ENCODE data around the gene RASAL2. TPM values are rescaled to one million over a fixed set of nuclear protein-coding genes. Genes with fewer than 3 reads are reported as not detected.

Gene RASAL2
- total and polyA plus RNA-seq, 2 experiments from 2014 or later, result 16.0 to 42.2 TPM

GRCh38 chr1:178273707-178274410 is 180.0 kb downstream of the RASAL2 start:
- no peak overlapping the region for H3K4me3 Mint-ChIP-seq
- H3K4me1 Mint-ChIP-seq, result peaks cover 62% of the 10 kb centered on the region
- Histone ChIP-seq H3K27ac (ENCODE audit: low read depth) (peak overlapping the region; percentile 63), H3K27me3 (ENCODE audit: insufficient read depth) (no peaks in the 10 kb centered on the region), H3K4me3 (no peak overlapping the region), H3K9me2 (ENCODE audit: insufficient read depth) (no peaks in the 10 kb centered on the region), H4K20me1 (replicated peaks; ENCODE audit: insufficient read depth) (no peaks in the 10 kb centered on the region), H2AFZ (no peak overlapping the region), H3F3A (replicated peaks; ENCODE audit: low read depth) (no peaks in the 10 kb centered on the region), H3K79me2 (replicated peaks; ENCODE audit: insufficient read depth) (peaks cover 90% of the 10 kb centered on the region), H3K4me1 (ENCODE audit: insufficient read depth) (peaks cover 63% of the 10 kb centered on the region), H3K36me3 (ENCODE audit: insufficient read depth) (no peaks in the 10 kb centered on the region), H3K4me2 (0 out of 2 replicates have a peak overlapping the region, but pooled peaks have one; percentile 2)
- H3K36me3 Mint-ChIP-seq (ENCODE audit: low read depth), result peaks cover 21% of the 10 kb centered on the region
- H3K27ac Mint-ChIP-seq, result peak overlapping the region; percentile 82
- DNase-seq (ENCODE audit: low spot score), result no peak
- ATAC-seq, result no peak
- H3K27me3 Mint-ChIP-seq (ENCODE audit: insufficient read depth, low read depth, poor library complexity), result peaks cover 1% of the 10 kb centered on the region
- TF ChIP-seq CREB1 (CRISPR knock-in tag; IDR thresholded peaks at IDR 0.05; ENCODE audit: low read depth), result no peak
- TF ChIP-seq ETS1 (IDR thresholded peaks at IDR 0.05), result no peak
- no peak for TF ChIP-seq CTCF (conservative IDR thresholded peaks at IDR 0.05; ENCODE audit: low read depth in 2 of 2)
- no peak for TF ChIP-seq STAT1 (IDR thresholded peaks at IDR 0.05; ENCODE audit: unreplicated experiment)
- no peak for TF ChIP-seq ZNF114 (CRISPR knock-in tag; IDR thresholded peaks at IDR 0.05)
- TF ChIP-seq POLR2AphosphoS5 (IDR thresholded peaks at IDR 0.05; ENCODE audit: low read depth), result no peak
- TF ChIP-seq ZNF462 (CRISPR knock-in tag; IDR thresholded peaks at IDR 0.05), result no peak
- TF ChIP-seq EZH2phosphoT487 (IDR thresholded peaks at IDR 0.05; ENCODE audit: unreplicated experiment), result no peak
- TF ChIP-seq NANOG (IDR thresholded peaks at IDR 0.05; ENCODE audit: borderline replicate concordance), result no peak
- TF ChIP-seq REST (IDR thresholded peaks at IDR 0.05; ENCODE audit: unreplicated experiment), result no peak
- no peak for TF ChIP-seq EZH2 (IDR thresholded peaks at IDR 0.05; ENCODE audit: low read depth, unreplicated experiment)
- TF ChIP-seq ZNF331 (CRISPR knock-in tag; IDR thresholded peaks at IDR 0.05; ENCODE audit: low read depth), result no peak
- no peak for TF ChIP-seq JUNB (IDR thresholded peaks at IDR 0.05; ENCODE audit: unreplicated experiment)
- peaks cover 17% of the 10 kb centered on the region for H3K9me3 Mint-ChIP-seq

All from GM23338 (cell line).